ENCODE measurements around the gene PACS1. TPM values are rescaled to one million over a fixed set of nuclear protein-coding genes. Genes with fewer than 3 reads are reported as not detected.

PACS1 gene
- total and polyA plus RNA-seq, 2 donors (not counting 1 experiment from before 2014, with no cell fraction given) = 25.9 to 28.5 TPM

- DNase-seq (ENCODE audit: low read depth in 2 of 2) = no peak
- Histone ChIP-seq H3K4me1 (ENCODE audit: control insufficient read depth, extremely low read depth, insufficient read depth, low read length) (no peaks in the 10 kb centered on the region), H3K4me3 (replicated peaks in 1 of 4; ENCODE audit: control extremely low read depth in 1 of 4, insufficient read depth in 1 of 4, low read depth in 3 of 4, low read length in 4 of 4) (no peak overlapping the region), H3K9me3 (ENCODE audit: control insufficient read depth, insufficient read depth, low read depth, low read length) (no peaks in the 10 kb centered on the region), H3K27ac (ENCODE audit: insufficient read depth, low read length) (no peak overlapping the region), H3K27me3 (ENCODE audit: control insufficient read depth, insufficient read depth, low read length) (no peaks in the 10 kb centered on the region), H2AFZ (ENCODE audit: low read length) (no peak overlapping the region), H3K4me2 (ENCODE audit: extremely low read depth, insufficient read depth, low read length) (no peak overlapping the region), H3K36me3 (ENCODE audit: control insufficient read depth, insufficient read depth, low read length) (no peaks in the 10 kb centered on the region), H3K79me2 (ENCODE audit: control insufficient read depth, insufficient read depth, low read length) (no peaks in the 10 kb centered on the region), H3K9ac (ENCODE audit: insufficient read depth, low read length) (no peak overlapping the region), H4K20me1 (ENCODE audit: control insufficient read depth, extremely low read depth, insufficient read depth, low read length) (no peaks in the 10 kb centered on the region)
- TF ChIP-seq EZH2 (IDR thresholded peaks at IDR 0.05; ENCODE audit: low read length, missing control alignments) (no peak), CTCF (conservative IDR thresholded peaks at IDR 0.05 in 1 of 2, IDR thresholded peaks at IDR 0.05 in 1 of 2; ENCODE audit: low read depth in 1 of 2, low read length in 2 of 2) (no peak)
Measured at GRCh38 chr11:66225066-66225465, 155.0 kb downstream of the PACS1 start.

GRCh38 chr11:66226101-66226500 lies 156.0 kb downstream of the PACS1 start:
- Histone ChIP-seq H4K20me1 (ENCODE audit: control insufficient read depth, extremely low read depth, insufficient read depth, low read length) (no peaks in the 10 kb centered on the region), H3K27ac (ENCODE audit: insufficient read depth, low read length) (no peak overlapping the region), H3K36me3 (ENCODE audit: control insufficient read depth, insufficient read depth, low read length) (no peaks in the 10 kb centered on the region), H3K79me2 (ENCODE audit: control insufficient read depth, insufficient read depth, low read length) (no peaks in the 10 kb centered on the region), H3K27me3 (ENCODE audit: control insufficient read depth, insufficient read depth, low read length) (no peaks in the 10 kb centered on the region), H3K4me1 (ENCODE audit: control insufficient read depth, extremely low read depth, insufficient read depth, low read length) (no peaks in the 10 kb centered on the region), H3K9me3 (ENCODE audit: control insufficient read depth, insufficient read depth, low read depth, low read length) (no peaks in the 10 kb centered on the region), H3K4me3 (replicated peaks in 1 of 4; ENCODE audit: control extremely low read depth in 1 of 4, insufficient read depth in 1 of 4, low read depth in 3 of 4, low read length in 4 of 4) (no peak overlapping the region), H2AFZ (ENCODE audit: low read length) (no peak overlapping the region), H3K4me2 (ENCODE audit: extremely low read depth, insufficient read depth, low read length) (no peak overlapping the region), H3K9ac (ENCODE audit: insufficient read depth, low read length) (no peak overlapping the region)
- DNase-seq (ENCODE audit: low read depth in 2 of 2) = no peak
- no peak for TF ChIP-seq CTCF (conservative IDR thresholded peaks at IDR 0.05 in 1 of 2, IDR thresholded peaks at IDR 0.05 in 1 of 2; ENCODE audit: low read depth in 1 of 2, low read length in 2 of 2)
- no peak for TF ChIP-seq EZH2 (IDR thresholded peaks at IDR 0.05; ENCODE audit: low read length, missing control alignments)

DNA sequence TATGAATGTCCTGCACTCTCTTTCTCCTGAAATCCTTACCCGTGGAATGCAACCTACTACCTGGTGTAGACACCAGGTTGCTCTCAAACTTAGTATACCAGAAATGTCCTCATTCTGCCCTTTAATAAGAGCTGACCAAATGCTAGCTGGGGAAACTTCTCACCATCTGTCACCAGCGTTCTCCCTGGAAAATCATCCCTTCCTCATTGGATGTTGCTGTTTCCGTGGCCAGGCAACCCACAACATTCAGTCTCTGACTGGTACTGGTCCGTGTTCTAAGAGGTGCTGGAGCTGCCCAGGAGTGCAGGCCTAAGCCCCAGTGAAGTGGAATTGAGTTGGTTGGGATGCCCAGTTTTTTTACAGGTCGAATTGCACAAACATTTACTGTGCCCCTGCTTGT lies 157.6 kb downstream of the PACS1 start:
- no peaks in the 10 kb centered on the region for H4K20me1 ChIP-seq (ENCODE audit: control insufficient read depth, extremely low read depth, insufficient read depth, low read length)
- H3K27me3 ChIP-seq (ENCODE audit: control insufficient read depth, insufficient read depth, low read length) = no peaks in the 10 kb centered on the region
- TF ChIP-seq CTCF (conservative IDR thresholded peaks at IDR 0.05 in 1 of 2, IDR thresholded peaks at IDR 0.05 in 1 of 2; ENCODE audit: low read depth in 1 of 2, low read length in 2 of 2) (no peak), EZH2 (IDR thresholded peaks at IDR 0.05; ENCODE audit: low read length, missing control alignments) (no peak)
- no peaks in the 10 kb centered on the region for H3K9me3 ChIP-seq (ENCODE audit: control insufficient read depth, insufficient read depth, low read depth, low read length)
- H3K27ac ChIP-seq (ENCODE audit: insufficient read depth, low read length) = no peak overlapping the region
- H3K79me2 ChIP-seq (ENCODE audit: control insufficient read depth, insufficient read depth, low read length) = no peaks in the 10 kb centered on the region
- no peak overlapping the region for H3K9ac ChIP-seq (ENCODE audit: insufficient read depth, low read length)
- H3K36me3 ChIP-seq (ENCODE audit: control insufficient read depth, insufficient read depth, low read length) = peaks cover 3% of the 10 kb centered on the region
- H3K4me1 ChIP-seq (ENCODE audit: control insufficient read depth, extremely low read depth, insufficient read depth, low read length) = no peaks in the 10 kb centered on the region
- H3K4me3 ChIP-seq (replicated peaks in 1 of 4; ENCODE audit: control extremely low read depth in 1 of 4, insufficient read depth in 1 of 4, low read depth in 3 of 4, low read length in 4 of 4) = no peak overlapping the region
- H3K4me2 ChIP-seq (ENCODE audit: extremely low read depth, insufficient read depth, low read length) = no peak overlapping the region
- no peak for DNase-seq (ENCODE audit: low read depth in 2 of 2)
- H2AFZ ChIP-seq (ENCODE audit: low read length) = no peak overlapping the region

Data from fibroblast of lung (primary cell).